GM18499 (cell line): Measurements from ENCODE around the gene RIMBP2.

Source experiments
- ATAC-seq: cut with Tn5 transposase; IDR thresholded peaks from one replicate; pipeline ENCODE4 v1.9.1; 2021; ENCODE audit warnings: moderate number of reproducible peaks; ENCODE audit not compliant: insufficient read depth, unreplicated experiment

Gene RIMBP2

DNA sequence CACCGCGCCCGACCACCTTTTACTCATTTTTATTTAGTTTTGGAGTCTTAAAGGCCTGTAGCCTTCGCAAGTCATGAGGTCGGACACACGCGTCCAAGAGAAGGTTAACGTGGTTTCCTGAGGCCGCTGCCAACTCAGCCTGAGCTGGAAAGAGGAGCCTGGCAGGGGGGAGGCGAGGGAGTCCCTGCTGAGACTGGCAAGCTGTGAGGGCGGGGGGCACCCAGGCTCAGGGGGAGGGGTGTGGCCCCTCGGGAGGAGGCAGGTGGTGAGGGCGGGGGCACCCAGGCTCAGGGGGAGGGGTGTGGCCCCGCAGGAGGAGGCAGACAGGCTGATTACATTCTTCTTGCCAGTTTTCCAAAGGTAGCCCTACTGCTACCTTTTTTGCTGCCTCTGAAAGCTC lies 235.2 kb downstream of the RIMBP2 start:
- ATAC-seq, result no peak

DNA sequence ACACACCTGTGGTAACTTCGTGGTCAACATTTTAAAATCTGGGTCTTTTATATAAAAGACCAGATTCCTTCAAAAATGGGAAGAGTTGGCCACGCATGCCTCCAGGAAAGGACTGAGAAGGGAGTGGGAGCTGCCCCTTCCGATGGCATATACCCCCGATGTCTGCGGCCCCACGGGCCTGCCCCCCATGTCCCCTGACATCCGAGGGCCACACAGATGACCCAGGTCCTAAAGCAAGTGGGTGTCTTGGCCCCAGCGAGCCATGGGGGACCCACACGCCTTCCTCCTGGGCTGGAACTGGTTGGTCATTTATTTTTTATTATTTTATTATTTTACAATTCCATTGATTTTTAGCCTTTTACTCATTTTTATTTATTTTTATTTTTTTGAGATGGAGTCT lies 235.9 kb downstream of the RIMBP2 start:
- ATAC-seq, result no peak

DNA sequence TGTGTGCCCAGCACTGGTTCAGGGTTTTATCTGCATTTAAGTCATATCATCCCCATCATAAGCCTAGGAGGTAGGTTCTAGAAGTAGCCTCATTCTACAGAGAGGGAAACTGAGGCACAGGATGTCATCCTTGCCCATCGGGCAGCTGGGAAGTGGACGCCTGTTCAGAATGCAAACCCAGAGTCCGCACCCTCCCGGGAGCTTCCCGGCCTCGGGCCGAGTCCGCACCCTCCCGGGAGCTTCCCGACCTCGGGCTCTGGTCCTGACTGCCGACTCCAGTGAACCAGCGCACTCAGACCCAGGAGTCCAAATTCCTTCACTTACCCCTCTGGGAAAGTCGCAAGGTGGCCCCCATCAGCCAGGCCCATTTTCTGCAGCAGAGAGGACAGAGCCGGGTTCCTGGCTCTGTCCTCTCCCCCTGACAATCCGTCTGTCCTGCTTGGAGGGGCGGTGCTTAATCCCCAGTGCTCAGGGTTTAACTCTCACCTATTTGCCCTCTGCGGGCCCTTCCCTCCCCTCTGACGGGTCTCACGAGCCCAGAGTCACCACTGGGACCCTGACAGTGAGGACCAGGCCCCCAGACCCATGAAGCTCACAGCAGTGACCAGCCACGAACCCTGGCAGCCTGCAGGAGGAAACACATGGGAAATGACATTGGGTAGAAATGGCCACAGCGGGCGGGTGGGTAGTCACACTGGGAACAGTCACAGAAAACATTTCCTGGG lies 236.5 kb downstream of the RIMBP2 start:
- ATAC-seq, result no peak

DNA sequence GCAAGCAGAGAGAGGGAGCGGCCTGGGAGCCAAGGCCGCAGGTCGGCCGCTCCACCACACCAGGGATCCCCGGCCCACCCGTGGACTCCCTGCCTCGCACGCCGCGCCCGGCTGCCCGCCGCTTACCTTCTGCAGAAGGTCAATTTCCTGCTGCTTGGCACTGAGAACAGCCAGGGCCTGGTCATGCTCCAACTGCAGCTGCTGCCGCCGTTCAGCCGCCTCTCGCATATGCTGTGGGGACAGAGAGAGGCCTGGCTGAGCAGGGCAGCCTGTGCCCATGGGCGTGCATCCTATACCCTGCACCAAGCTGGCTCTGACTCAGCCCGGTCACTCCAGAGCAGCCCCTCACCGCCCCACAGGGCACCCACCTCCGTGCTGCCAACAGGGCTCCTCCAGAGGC lies 237.3 kb downstream of the RIMBP2 start:
- no peak for ATAC-seq

DNA sequence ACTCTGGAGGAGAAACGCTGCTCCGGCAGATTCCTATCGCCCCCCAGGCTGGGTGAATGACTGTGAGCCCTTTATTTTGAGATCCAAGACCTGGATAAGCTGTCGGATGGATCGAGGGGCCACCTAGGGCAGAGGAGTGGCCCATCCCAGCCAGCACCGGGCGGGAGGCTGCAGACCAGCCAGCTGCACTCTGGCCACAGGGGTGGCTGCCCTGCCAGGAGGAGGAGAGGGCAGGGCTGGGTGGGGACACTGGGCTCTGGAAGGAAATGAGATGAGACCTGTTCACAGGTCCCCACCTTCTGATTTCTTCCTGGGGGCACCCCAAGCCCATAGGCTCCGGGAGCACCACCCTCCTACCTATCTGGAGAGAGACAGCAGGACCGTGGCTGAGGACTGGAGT lies 238.4 kb downstream of the RIMBP2 start:
- ATAC-seq, result no peak

DNA sequence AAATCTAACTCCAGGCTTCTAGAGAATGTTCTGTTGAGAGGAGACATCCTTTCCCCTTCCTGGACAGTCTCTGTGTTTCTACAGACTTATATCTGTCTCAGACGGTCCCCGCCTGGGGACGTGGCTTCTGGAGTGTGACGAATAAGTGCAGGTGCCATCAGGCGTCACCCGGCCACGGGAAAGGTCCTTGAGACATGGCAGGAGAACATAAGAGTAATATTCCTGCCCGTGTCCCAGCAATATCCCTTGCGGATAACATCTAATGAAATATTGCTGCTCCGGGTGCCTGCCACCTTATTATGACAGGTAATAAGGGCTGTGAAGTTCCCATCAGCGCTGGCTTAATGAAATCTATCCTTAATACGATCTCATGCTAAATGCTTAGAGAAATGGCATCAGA lies 238.8 kb downstream of the RIMBP2 start:
- ATAC-seq, result no peak

DNA sequence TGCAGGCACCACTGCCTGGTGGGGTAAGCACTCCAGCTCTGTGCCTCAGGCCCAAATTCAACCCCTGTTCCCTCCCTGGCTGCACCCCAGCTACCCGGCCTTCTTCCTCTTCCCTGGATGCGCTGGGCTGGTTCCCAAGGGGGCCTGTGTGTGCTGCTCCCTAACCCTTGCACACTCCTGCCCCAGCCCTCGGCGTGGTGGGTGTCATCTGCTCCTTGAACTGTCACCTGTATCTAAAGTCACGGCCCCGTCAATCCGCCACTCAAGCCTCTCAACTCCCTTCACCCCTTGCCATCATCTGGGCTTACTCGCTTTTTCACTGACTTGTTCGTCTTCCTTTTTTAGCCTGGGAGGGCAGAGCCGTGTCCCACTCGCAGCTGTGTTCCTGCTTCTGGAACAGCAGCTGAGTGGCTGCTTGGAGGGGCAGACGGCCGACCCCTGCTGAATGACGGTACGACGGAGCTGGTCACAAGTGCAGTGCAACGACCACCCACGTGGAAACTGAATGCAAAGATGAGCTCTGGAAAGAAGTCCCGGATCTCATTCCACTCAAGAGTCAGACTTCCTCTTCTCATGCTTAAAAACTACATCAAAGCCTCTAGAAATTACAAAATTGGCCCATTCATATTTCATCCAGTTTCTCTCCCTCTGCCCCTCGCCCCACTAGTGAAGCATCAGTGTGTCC lies 239.5 kb downstream of the RIMBP2 start:
- ATAC-seq, result no peak

DNA sequence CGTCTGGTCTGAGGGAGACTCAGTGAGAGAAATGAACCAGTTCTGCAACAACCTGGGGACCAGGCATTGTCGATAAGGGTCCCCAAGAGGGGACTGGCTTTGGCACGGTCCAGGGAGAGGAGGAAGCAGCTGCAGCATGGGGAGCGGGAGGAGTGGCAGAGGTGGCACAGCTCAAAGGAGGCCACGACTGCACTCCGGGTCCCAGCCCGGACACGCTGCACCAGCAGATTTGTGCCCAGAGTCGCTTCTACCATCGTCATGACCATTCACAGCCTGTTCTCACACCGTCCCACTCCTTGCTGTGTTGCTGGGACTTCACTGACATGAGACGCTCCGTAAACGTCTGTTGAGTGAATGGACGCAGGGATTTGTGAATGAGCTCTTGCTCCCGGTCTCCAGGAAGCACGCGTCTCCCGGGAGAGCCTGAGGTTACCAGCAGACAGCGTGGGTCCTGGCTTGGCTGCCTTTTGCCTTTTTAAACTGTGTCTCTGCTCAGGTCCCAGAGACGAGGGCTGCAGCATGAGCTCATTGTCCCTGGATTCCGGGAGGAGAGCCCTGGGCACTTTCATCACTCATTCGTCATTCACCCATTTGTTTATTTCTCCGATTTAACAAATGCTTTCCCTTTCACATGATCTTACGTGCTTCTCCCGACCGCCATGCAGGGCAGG lies 241.4 kb downstream of the RIMBP2 start:
- no peak for ATAC-seq

DNA sequence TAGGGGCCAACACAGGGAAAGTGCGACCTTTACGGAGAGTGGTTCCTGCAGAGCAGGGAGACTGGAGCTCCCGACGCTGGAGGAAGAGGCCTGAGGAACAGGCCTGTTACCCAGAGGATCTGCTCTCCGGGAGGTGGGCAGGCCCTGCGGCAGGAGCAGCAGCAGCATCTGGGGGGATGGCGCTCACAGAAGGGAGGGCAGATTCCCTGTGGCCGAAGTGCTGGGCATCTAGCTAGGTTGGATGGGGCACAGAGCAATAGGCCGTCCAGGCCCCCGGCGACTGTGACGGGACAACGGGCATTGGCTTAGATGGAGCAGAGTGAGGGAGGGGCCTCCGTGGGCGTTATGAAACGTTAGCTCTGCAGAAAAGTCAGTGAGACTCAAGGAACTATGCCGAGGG lies 242.8 kb downstream of the RIMBP2 start:
- no peak for ATAC-seq

DNA sequence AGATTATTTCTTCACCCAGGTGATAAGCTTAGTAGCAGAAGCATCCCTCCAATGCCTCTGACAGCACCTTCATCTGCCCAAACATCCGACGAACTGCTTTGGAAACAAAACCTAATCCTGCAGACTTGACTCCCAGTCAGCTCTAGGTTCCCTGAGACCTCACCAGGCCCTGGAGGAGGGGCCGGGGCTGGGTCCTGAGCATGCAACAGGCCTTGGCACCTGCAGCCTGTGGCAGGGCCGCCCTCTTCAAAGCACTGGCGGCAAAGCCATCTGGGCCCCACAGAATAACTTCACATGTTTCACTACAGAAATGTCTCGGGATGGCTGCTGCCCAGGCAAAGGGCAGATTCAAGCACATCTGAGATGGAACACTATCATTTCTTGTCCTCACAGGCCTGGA lies 245.1 kb downstream of the RIMBP2 start:
- ATAC-seq, result no peak

DNA sequence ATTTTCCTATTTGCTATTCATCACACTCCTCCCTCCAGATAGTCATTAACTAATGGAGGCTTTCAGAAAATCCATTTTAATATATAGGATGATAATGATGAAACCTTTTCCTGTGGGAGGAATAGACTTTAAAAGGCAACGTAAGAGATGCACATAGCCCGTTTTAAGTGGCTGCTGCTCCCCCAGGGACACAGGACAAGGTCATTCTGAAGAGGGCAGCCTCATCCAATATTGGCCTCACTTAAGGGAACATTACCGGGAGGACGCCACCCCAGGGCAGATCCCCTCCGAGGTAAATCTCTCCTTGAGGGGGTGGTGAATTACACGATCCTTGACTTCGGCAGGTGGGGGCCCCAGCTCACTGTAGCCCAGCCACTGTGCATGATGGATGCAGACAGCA lies 246.5 kb downstream of the RIMBP2 start:
- ATAC-seq, result no peak

DNA sequence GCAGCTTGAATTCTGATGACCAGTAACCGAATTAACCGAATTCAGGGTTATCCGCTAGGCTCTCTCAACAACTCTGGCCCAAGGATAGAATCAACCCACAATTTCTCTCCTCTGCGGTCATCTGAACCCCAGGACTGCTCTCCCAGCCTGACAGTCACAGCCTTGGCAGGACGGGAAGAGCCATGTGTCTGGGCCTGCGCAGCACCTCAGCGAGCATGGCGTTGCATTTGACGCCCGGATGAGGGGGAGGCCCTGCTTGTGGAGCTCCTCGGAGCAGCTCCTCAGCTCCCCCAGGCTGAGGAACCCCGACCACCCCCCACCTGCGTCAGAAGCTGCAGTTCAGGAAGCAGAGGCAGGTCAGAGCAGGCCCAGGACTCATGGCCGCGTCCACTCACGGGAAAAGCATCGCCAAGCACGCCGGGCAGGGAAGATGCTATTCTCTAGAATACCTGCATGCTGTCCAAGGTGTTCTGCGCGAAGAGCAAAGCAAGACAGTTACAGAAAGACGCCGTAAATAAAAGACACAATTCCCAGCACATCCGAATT lies 247.3 kb downstream of the RIMBP2 start:
- no peak for ATAC-seq

DNA sequence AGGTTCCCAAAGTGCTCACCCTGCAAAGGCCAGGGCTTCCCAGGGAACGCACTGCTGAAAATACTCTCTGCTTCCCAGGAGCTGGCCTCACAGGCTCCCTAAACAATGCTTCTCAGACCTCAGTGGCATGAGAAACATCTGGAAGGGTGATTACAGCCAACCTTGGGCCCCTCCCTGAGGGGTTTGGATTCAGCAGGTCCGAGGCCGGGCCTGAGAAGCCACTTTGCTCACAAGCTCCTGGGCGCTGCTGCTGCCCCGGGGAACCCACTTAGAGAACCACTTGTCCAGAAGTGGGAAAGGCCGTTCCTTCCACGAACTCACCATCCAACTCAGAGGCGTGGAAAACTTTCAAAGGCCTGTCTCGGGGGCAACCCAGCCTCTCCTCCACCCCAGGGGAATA lies 247.9 kb downstream of the RIMBP2 start:
- ATAC-seq, result no peak

DNA sequence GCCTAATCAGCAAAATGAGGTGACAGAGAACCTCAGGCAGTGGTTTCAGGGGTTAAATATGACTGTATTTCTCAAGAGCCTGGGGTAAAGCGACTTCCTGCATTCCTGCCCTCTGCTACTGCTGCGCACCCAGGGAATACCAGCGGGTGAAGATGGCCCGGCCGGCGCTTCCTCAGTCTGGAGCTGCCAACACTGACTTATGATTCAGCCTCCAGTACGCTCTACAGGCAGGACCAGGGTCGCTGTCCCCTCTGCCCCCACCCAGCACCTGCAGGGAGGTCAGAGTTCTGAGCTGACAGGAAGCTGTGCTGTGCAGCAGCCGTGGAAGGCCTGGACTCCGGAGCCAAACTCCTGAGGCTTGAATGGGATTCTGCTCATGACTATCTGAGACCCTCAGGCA lies 250.5 kb downstream of the RIMBP2 start:
- no peak for ATAC-seq

DNA sequence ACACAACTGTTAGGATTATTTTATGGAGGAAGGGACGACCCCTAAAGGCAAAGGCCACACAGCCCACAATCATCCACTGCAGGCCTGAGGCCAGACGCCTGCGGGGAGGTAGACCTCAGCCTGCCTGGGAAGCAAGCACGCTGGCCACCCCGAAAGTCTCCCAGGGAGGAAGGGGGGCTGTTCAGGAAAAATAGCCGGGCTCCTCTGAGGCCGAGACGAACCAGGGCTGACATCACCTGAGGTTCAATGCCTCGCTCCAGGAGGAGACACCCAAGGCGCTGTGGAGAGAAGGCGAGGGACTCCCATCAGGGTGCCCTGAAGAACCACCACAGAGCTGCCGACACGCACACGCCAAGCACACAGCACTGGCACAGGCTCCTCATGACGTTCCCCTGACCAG lies 251.1 kb downstream of the RIMBP2 start:
- ATAC-seq, result no peak

DNA sequence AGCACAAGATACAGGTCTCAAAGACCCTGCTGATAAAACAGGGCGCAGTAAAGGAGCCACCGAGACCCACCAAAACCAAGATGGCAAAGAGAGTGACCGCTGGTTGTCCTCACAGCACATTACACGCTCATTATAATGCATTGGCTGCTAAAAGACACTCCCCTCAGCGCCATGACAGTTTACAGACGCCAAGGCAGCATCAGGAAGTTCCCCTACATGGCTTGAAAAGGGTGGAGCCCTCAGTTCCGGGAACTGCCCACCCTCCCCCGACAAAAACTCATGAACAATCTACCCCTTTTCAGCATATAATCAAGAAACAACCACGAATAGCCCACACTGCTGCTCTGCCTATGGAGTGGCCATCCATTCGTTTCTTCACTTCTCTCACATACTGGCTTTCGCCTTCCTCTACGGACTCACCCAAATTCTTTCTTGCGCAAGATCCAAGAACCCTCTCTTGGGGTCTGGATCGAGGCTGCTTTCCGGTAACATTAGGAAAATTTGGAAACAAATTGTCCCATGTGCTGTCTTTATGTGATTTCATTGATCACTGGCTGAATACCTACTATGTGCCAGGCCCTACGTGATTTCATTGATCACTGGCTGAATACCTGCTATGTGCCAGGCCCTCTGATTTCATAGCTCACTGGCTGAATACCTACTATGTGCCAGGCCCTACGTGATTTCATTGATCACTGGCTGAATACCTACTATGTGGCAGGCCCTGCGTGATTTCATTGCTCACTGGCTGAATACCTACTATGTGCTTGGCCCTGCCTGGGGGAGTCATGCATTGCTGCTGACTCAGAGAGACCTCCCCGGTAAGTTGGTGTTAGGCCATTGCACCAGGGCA lies 252.1 kb downstream of the RIMBP2 start:
- ATAC-seq, result no peak

DNA sequence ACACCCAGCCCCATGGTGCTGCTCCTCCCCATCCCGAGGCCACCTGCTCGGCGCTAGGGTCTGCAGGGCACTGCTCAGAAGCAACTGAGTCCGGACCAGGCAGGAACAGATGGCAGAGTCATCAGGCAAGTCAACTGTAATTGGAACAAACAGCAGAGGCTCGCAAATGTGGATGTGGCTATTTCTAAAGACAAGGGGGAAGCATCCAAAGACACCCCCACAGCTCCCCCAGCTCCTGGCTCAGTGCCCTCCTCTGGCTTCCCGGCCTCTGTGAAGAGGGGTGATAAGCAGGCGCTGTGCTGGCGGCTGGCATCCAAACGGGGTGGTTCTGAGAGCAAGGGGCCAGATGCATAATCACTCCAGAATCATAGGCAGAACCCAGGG lies 252.8 kb downstream of the RIMBP2 start:
- ATAC-seq, result no peak

DNA sequence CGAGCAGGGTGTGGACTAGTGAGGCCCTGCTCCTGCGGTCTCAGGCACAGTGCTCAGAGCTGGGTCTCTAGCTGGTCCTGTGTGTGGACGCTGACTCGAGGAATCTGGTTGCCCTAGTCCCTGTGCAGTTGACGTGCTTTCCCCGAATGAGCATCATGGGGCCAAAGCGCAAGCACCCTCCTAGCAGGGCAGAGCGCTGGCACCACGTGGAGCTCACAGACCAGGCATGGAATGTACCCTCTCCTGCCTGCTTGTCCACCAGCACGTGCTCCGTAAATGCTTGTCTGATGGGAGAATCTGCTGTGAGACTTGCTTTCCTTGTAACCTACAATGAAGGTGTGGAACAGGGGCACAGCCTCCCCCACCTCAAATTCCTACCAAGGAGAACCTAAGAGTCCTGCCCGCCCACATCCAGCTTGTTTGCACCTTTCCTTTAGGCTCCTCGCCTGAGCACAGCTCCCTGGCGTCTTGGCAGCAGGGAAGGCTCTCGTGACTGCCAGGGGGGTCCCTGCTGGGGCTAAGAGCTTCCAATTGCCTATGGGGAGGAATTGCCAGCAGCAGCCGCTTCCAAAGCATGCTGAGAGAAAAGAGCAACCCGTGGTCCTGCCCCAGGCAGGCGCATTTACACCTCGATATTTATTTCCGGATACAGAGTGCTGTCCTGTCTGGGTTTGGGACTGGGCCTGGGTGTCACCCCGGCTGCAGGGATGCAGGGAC lies 253.4 kb downstream of the RIMBP2 start:
- ATAC-seq, result no peak

DNA sequence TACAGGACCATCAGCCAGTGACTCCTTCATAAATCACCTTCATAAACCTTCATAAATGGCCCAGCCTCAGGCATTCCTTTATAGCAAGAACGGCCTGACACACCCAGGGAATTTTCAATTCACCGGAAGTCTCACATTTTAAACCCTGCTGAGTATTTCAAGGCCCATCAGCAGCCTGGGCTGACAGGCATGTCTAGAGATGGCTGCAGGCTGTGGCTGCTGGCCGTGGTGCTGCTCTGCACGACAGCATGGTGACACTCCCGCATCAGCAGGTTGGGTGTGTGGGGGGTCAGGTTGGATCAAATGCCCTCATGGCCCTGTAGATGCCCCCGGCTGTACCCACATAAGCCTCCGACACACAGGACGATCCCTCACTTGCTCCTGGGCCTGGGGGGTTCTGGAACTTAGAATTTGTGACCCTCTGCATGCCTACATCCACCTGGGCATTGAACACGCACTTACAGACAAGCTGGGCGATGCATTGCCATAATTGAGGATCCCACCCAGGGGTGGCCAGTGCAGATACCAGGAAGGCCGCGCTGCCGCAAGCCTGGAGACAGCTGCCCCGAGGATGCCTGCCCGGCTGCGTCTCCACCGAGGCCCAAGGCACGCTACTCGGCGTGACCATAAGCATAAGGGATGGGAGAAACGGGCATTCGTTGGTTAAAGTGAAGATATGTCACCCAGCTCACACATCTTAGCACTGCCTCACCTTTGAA lies 254.1 kb downstream of the RIMBP2 start:
- ATAC-seq, result no peak
